Measurements from ENCODE around the gene PON2.

The PON2 gene

DNA sequence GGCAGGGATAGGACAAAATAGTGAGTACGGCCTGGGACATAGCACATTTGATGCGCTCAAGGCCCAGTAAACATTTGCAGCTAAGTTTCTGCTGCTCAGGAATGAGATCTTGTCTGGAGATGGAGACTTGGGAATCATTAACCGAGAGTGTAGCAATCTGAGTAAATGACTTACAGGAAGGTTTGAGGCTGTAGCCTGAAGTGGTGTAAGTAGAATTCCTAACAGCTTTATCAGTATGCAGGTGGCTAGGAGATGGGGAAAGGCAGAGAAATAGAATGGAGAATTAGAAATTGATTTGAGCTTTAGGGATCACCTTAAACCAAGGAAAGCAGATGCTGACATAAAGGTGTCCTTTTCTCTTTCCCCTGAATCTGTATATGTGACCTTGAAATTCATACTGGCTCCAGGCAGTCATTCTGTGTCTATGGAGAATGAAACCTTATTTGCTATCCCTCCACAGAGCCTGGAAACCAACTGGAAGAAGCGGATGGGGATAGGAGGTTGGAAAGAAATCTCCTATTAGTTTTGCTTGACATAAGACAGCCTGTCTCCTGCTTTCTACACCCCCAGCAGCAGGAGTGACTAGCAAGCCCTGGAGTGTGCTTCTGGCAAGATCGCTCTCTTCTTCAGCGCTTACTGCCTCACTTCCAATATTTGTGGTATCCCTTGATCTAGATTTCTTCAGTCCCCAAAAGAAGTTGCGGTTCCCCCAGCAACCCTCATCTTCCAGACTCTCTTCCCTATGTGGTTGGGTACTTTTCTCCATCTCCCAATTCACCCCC, 6.4 kb upstream of the PON2 start:
- DNase-seq: no peak

GRCh38 chr7:95440394-95441038, 5.7 kb upstream of the PON2 start:
- DNase-seq: no peak

DNA sequence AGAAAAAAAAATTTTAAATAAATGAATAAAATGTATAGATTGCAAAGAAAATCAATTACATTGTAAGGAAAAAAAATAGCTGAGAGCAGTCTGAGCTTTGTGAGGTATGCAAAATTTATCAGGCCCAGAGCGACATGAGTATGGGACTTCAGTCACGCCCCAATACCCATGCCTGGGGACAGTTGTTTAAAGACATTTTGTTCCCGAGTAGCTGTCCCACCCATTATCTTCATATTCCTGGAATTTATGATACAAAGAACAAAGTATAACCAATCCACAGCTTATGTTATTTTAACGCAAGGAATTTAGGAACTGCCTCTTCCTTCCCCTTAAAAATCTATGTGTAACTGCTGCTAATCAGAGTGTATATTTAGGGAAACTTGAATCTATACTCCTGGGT, 1.6 kb upstream of the PON2 start:
- no peak for DNase-seq

DNA sequence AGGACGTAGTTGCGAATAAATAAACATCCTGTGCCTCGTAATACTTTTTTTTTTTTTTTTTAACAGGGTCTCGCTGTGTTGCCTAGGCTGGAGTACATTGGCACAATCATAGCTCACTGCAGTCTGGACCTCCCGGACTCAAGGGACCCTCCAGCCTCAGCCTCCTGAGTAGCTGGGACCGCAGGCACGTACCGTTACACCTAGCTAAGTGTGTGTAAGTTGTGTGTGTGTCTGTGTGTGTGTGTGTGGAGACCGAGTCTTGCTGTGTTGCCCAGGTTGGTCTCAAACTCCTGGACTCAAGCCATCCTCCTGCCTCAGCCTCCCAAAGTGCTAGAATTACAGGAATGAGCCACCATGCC, 573 bp upstream of the PON2 start:
- DNase-seq: no peak

- no peak for DNase-seq
These were observed 774 bp downstream of the PON2 start for GRCh38 chr7:95433952-95434556.

DNA sequence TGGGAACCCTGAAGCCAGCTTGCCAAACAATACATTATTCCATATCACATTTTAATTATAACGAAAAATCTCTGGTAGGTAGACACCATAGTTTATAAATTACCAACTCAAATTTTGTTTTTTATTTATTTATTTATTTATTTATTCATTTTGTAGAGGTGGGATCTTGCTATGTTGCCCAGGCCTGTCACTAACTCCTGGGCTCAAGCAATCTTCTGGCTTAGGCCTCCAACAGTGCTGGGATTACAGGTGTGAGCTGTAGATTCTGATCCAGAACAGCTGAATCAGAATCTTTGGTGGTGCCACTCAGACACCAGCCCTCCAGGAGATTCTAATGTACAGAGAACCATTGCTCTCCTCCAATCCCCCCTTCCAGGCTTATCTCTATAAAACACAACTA, 1.7 kb downstream of the PON2 start:
- DNase-seq: no peak

DNA sequence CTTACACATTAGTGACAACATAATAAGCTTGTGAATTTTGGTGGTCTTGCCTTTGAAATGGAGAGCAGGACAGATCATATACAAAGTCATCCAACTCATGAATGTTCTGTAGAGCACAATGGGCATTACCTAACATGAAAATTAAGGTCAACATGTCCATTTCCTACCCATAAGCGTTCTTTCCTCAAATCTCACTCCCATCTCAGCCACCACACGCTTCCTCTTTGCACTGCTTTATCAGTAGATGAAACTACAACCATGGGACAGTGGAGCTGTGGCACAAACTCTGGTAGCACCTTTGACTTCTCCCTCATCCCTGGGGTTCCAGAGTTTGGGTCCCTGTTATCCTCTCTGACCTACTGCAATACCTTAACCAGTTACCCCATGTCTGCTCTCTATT, 2.2 kb downstream of the PON2 start:
- no peak for DNase-seq

GRCh38 chr7:95430864-95431263, 4.0 kb downstream of the PON2 start:
- no peak for DNase-seq

DNA sequence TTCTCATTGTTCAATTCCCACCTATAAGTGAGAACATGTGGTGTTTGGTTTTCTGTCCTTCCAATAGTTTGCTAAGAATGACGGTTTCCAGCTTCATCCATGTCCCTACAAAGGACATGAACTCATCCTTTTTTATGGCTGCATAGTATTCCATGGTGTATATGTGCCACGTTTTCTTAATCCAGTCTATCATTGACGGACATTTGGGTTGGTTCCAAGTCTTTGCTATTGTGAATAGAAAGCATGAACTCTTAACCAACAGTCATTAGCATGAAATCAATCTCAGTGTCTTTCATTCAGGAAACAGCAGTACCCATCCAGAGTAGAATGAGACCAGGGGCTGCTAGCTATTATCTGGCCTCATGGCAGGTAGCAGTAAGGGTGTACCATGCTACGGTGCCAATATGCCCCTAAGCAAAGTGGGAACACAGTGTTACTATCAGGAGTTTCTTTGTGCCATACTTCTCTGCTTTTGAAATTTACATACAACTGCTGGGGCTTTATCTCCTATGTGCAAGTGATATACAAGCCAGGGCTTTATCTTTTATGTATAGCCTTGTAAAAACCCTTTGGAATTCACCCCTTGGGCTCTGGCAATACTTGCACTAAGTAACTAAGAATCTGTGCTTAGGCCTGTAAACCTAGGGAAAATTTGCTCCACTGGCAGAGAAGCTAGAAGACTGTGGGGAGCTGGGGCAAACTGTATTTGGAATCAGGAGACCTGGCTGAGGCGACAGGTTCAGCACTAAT, 5.4 kb downstream of the PON2 start:
- no peak for DNase-seq

DNA sequence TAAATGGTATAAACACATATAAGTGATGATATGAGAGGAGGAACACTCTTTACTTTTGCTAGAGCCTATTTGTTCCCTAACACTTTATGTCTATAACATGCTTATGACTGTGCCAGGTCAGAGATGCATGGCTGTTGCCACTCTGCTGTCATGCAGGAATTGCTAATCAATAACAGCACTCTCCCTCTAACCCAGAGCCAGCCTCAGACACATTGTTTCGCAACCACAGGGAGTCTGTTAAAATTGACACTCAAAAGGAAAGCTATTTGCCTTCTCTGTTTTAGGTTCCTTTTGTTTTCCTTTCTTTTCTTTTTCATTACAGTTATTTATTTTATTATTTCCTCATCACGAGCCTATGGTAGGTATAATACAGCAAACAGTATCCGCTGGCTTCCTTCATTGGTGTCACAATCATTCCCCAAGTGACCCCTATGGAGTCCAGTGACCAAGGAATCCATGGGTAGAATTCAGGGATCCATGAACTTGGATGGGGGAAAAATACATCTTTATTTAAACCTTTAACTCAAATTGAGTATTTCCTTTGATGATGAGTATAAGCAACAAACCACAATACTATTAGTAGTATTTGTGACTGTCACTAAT, 6.8 kb downstream of the PON2 start:
- DNase-seq: no peak

DNA sequence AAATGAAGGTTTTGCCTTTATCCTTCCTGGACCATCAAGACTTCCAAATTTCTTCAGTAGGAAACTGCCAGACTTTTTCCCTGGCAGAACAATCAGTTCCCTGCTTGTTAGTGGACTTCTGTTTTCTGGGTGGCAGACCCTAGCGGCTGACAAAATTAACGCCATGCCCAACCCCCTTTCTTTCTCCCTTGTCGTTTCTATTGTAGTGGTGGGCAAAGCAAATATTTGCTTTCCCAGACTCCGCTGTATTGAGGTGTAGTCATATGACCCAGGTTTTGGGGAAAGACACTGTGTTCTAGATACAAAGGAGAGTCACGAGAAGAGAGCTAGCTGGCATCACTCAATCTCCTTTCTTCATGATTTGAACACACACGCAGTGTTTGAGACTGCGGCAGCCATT, 7.7 kb downstream of the PON2 start:
- no peak for DNase-seq

- DNase-seq: no peak
These were observed 9.1 kb downstream of the PON2 start for GRCh38 chr7:95425694-95426093.

- DNase-seq: no peak
These were observed 10.1 kb downstream of the PON2 start for GRCh38 chr7:95424716-95425115.

GRCh38 chr7:95421847-95422444, 12.9 kb downstream of the PON2 start:
- DNase-seq: no peak

- no peak for DNase-seq
These were observed 13.6 kb downstream of the PON2 start for GRCh38 chr7:95421000-95421846.

GRCh38 chr7:95412075-95412474, 22.8 kb downstream of the PON2 start:
- no peak for DNase-seq

DNA sequence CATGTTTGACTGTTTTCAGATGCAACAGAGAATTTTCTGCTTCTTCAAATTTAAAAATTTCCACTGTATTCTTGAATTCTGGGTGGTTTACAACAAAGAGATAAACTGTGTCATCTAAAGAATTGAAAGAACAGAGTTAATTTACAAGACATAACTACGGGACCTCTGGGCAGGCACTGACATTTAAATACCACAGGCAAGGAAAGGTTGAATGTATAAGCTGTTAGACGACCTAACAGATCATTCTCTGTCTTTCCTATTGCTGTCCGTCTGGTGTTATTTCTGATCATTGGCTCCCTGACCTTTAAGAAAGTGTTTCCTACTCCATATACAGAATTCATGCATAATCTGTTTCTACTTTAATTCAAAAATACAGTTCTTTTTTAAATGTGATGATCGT, 23.2 kb downstream of the PON2 start:
- DNase-seq: no peak

DNA sequence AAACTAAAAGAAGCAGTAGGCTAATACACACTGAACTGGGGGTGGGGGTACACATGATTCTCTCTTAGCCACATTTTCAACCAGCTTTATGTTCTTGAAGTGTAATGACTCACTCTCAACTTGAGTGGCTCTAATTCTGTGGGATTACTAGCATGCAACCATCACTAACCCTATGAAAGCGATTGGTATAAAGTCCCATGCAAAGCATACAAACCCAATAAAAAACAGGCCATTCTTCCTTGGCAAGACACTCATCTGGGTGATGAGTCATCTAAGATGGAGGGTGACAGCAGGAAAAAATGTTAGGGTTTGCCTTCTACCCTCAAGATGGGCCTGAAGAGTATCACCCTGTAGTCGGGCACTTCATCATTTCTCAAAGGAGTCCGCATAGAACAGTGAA, 23.8 kb downstream of the PON2 start:
- DNase-seq: no peak

DNA sequence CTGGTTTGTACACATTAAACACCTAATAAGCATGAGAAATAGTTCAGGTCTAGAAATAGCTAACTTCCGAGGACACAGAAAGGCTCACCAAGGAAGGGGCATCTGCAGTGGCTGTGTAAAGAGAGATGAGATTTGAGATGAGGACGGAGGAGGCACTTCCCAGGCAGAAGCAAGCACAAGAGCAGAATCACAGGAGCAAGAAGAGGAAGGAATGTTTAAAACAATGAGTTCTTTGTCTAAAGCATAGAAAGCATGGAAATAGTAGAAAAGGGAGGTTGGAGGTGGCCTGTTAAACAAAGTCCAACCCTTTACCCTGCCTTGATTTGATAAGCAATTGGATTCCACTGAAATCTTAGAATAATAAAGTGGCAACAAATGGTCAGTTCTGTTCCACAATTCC, 27.1 kb downstream of the PON2 start:
- DNase-seq: no peak

GRCh38 chr7:95405800-95406199, 29.0 kb downstream of the PON2 start:
- DNase-seq: no peak

- no peak for DNase-seq
These were observed 29.6 kb downstream of the PON2 start for GRCh38 chr7:95405208-95405607.

DNA sequence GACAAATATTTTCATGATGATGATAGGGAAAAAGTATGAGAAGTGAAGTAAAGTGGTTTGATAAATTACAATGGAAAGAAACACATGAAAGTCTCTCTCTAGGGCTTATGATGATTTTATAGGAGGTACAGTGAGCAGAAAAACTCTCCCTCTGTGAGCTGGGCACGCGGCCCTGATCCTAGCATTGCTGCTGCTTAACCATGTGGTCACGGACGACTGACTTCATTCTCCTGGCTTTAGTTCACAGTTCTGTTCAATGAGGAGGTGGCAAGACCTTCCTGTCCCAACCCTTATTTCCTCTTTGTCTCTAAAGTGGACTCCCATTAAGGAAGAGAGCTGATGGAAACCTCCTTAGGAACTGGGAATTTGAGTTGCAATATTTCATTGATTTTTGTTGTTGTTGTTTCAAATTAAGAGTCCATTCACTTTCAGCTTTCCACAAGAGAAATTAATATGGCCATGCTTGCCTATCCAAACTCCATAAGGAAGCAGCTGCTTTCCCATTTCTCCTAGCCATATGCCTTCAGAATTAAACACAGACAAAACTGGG, 30.4 kb downstream of the PON2 start:
- no peak for DNase-seq

Data from CD4-positive, alpha-beta T cell treated with Interleukin-17A for 1 hour (primary cell).